K562 (cell line): Measurements from ENCODE around the gene VPS13D.

Source experiments
- ELF1 ChIP-seq: fragments of 200-800 bp; sonication (Bioruptor generic); IDR thresholded peaks from 2 replicates; pipeline ENCODE4 v1.6.1; 2016; ENCODE audit warnings: missing genetic modification characterization, missing compliant biosample characterization
- ELF4 ChIP-seq: fragments of 450-650 bp; formaldehyde crosslinking; IDR thresholded peaks from 2 replicates; pipeline ENCODE4 v1.4.0; 2022; ENCODE audit warnings: missing genetic modification characterization
- EZH2 ChIP-seq: IDR thresholded peaks from 2 replicates; pipeline ENCODE4 v1.6.1; 2012; ENCODE audit warnings: low read depth, mild to moderate bottlenecking, inconsistent platforms, low read length, borderline replicate concordance
- IRF2 ChIP-seq: sonication (generic); formaldehyde crosslinking; IDR thresholded peaks from 2 replicates; pipeline ENCODE4 v1.8.1; 2022; ENCODE audit warnings: mild to moderate bottlenecking, missing genetic modification reagents
- NFYB ChIP-seq: IDR thresholded peaks from 2 replicates; pipeline ENCODE4 v1.6.1; 2011; ENCODE audit warnings: mild to moderate bottlenecking, moderate library complexity; ENCODE audit not compliant: insufficient read length; ENCODE audit errors: extremely low read depth
- POLR2A ChIP-seq: fragments of 450-650 bp; conservative IDR thresholded peaks from 2 replicates; pipeline ENCODE4 v1.6.1; 2016
- SP2 ChIP-seq: IDR thresholded peaks from 2 replicates; pipeline ENCODE4 v1.6.1; 2011; ENCODE audit warnings: mild to moderate bottlenecking, low read depth, low read length, moderate library complexity; ENCODE audit not compliant: poor library complexity, severe bottlenecking; ENCODE audit errors: extremely low read depth
- YY1 ChIP-seq, 3 experiments: IDR thresholded peaks; 2 replicates each; pipeline ENCODE4 v1.6.1; 2011; ENCODE audit warnings: low read length in 2 of 3, mild to moderate bottlenecking in 2 of 3, moderate library complexity in 2 of 3, borderline replicate concordance in 1 of 3, control low read depth in 1 of 3, low read depth in 1 of 3; ENCODE audit not compliant: insufficient read depth in 3 of 3, insufficient replicate concordance in 2 of 3, control insufficient read depth in 1 of 3, insufficient read length in 1 of 3; ENCODE audit errors: extremely low read depth in 1 of 3
- ZNF589 ChIP-seq: fragments of 200-800 bp; sonication (Bioruptor generic); IDR thresholded peaks from 2 replicates; pipeline ENCODE4 v1.6.1; 2016; ENCODE audit warnings: low read depth, missing genetic modification characterization, missing compliant biosample characterization
- ZNF778 ChIP-seq: fragments of 450-650 bp; formaldehyde crosslinking; IDR thresholded peaks from 2 replicates; pipeline ENCODE4 v1.4.0; 2020; ENCODE audit warnings: mild to moderate bottlenecking, moderate library complexity
- TF ChIP-seq, protein P1 (sequence below), 3 experiments: IDR thresholded peaks in 2 of 3; conservative IDR thresholded peaks in 1 of 3; 2 replicates each; pipeline ENCODE4 v1.5.1; 2011 to 2012; ENCODE audit warnings: low read length in 3 of 3, mild to moderate bottlenecking in 3 of 3, control low read depth in 2 of 3, improper control_type of control experiment in 1 of 3, inconsistent platforms in 1 of 3, low read depth in 1 of 3, mixed read lengths in 1 of 3, moderate library complexity in 1 of 3; ENCODE audit not compliant: insufficient read depth in 2 of 3

GRCh38 chr1:12486401-12487005 lies 256.7 kb downstream of the VPS13D start:
- TF ChIP-seq EZH2 (no peak), ELF1 (tag) (no peak), ELF4 (CRISPR knock-in tag) (no peak), IRF2 (no peak), POLR2A (no peak), SP2 (no peak), ZNF778 (CRISPR knock-in tag) (no peak), NFYB (no peak), ZNF589 (CRISPR knock-in tag) (no peak), YY1 (IDR thresholded peaks at IDR 0.05; ENCODE audit: borderline replicate concordance in 1 of 3, control insufficient read depth in 1 of 3, extremely low read depth in 1 of 3, insufficient read depth in 3 of 3, insufficient read length in 1 of 3, insufficient replicate concordance in 2 of 3, low read depth in 1 of 3, low read length in 2 of 3) (no peak)
- TF ChIP-seq, protein P1, sequence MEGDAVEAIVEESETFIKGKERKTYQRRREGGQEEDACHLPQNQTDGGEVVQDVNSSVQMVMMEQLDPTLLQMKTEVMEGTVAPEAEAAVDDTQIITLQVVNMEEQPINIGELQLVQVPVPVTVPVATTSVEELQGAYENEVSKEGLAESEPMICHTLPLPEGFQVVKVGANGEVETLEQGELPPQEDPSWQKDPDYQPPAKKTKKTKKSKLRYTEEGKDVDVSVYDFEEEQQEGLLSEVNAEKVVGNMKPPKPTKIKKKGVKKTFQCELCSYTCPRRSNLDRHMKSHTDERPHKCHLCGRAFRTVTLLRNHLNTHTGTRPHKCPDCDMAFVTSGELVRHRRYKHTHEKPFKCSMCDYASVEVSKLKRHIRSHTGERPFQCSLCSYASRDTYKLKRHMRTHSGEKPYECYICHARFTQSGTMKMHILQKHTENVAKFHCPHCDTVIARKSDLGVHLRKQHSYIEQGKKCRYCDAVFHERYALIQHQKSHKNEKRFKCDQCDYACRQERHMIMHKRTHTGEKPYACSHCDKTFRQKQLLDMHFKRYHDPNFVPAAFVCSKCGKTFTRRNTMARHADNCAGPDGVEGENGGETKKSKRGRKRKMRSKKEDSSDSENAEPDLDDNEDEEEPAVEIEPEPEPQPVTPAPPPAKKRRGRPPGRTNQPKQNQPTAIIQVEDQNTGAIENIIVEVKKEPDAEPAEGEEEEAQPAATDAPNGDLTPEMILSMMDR (IDR thresholded peaks at IDR 0.05 in 2 of 3, conservative IDR thresholded peaks at IDR 0.05 in 1 of 3; ENCODE audit: insufficient read depth in 2 of 3, low read depth in 1 of 3, low read length in 3 of 3) = no peak
